Motor neuron (in vitro differentiated cells): ENCODE data around the gene KATNAL2. TPM values are rescaled to one million over a fixed set of nuclear protein-coding genes. Genes with fewer than 3 reads are reported as not detected.
"Not testable (repeated sequence)": the region's sequence is repeated elsewhere in the genome, so short reads cannot be mapped to it uniquely, and the experiment has no call there.

ENCODE experiments used
- ATAC-seq, 8 experiments: fragments of 200-7000 bp; cut with Tn5 transposase; replicated peaks in 6 of 8; 2 replicates each; pipeline ENCODE4 v1.8.0; 2021; ENCODE audit warnings: mild to moderate bottlenecking in 8 of 8, moderate library complexity in 8 of 8
- H3K27ac ChIP-seq, 2 donors: fragments of 250-450 bp; sonication (Bioruptor Pico); 2 replicates each; pipeline ENCODE4 v1.9.0; 2021; ENCODE audit warnings: antibody characterized with exemption in 2 of 2, mild to moderate bottlenecking in 2 of 2, moderate library complexity in 1 of 2
- H3K4me1 ChIP-seq, 2 donors: fragments of 250-450 bp; sonication (Bioruptor Pico); replicated peaks in 1 of 2; 2 replicates each; pipeline ENCODE4 v1.6.1; 2021; ENCODE audit warnings: antibody characterized with exemption in 2 of 2, mild to moderate bottlenecking in 2 of 2, moderate library complexity in 1 of 2
- H3K4me3 ChIP-seq, 5 donors: fragments of 250-450 bp; sonication (Bioruptor Pico); 2 replicates each; pipeline ENCODE4 v1.9.0; 2021; ENCODE audit warnings: antibody characterized with exemption in 5 of 5, mild to moderate bottlenecking in 5 of 5, moderate library complexity in 4 of 5
- WGBS, 10 experiments: fragments of 450-650 bp; shearing (Covaris generic); methylation state at CpG; one replicate each; pipeline ENCODE4 v1.0.0; 2022; 5-methylcytosine and 5-hydroxymethylcytosine counted together
- in situ Hi-C, 9 experiments: fragments of 400-800 bp; cut with MboI; loops; one replicate each; pipeline ENCODE4 v1.15.0; 2021; ENCODE audit warnings: low sequenced_read_pairs in 9 of 9, low pct_unique_long_range_greater_than_20kb in 2 of 9; ENCODE audit not compliant: unreplicated experiment in 9 of 9
- total RNA-seq, 8 experiments: library from RNA; unstranded; fragments of 300-600 nt; gene quantifications; 2 replicates each; pipeline versions ENCODE4 v1.2.3 to v1.2.4, GENCODE V29; 2022

KATNAL2 gene
- total RNA-seq, 8 experiments from 2014 or later, result 3.7 to 20.3 (median 8.1) TPM

DNA sequence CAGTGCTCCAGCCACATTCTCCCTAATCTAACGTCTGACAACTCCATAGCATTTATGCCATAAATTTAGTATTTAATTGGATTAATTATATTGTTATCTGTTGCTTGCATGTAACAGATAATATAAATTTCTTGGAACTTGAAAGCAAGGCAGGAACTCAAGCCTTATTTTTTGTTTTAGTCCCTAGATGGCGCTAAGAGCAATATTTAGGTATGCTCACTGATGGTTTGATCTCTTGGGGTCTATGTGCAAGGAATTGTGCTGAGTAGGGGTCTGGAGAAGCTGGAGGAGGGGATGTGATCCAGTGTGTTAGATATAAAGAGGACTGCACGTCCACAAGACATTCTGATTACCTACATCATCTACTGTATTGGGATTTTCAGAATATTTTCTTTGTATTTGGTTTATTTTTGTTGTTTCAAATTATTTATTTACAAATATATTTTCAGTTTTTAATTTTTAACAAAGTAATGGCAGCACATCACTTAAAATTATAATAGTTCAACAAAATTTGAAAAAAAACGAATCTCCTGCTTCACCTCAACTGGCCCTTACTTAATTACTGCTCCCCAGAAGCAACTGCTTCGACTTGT, 32.8 kb downstream of the KATNAL2 start:
- H3K27ac ChIP-seq, result no peak overlapping the region
- 18 to 100% (median 45%) methylated on average over 1 to 5 of the region's 5 CpGs for WGBS, 10 experiments
- no peak overlapping the region for H3K4me3 ChIP-seq
- H3K4me1 ChIP-seq, result no peaks in the 10 kb centered on the region
- ATAC-seq, result no peak
- in situ Hi-C loops, result no loop called here

DNA sequence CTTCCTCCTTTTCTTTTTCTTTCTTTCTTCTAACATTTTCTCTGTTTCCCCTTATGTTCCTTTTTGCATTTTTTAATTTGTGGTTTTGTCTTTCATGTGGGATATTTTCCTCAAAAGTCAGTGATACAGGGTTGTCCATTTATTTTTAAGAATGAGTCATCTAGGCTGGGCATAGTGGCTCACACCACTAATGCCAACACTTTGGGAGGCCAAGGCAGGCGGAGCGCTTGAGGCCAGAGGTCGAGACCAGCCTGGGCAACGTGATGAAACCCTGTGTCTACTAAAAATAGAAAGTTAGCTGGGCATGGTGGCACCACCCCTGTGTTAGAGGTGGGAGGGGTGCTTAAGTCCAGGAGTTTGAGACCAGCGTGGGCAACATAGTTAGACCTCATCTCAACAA, 35.8 kb downstream of the KATNAL2 start:
- WGBS, 10 experiments, result 46 to 100% (median 67%) methylated on average over 2 to 5 of the region's 5 CpGs; no CpG with 5 or more reads in 4 of the 10 experiments
- Histone ChIP-seq H3K4me3 (no peak overlapping the region), H3K4me1 (no peaks in the 10 kb centered on the region), H3K27ac (no peak overlapping the region)
- ATAC-seq, result no peak
- in situ Hi-C loops, result no loop called here

DNA sequence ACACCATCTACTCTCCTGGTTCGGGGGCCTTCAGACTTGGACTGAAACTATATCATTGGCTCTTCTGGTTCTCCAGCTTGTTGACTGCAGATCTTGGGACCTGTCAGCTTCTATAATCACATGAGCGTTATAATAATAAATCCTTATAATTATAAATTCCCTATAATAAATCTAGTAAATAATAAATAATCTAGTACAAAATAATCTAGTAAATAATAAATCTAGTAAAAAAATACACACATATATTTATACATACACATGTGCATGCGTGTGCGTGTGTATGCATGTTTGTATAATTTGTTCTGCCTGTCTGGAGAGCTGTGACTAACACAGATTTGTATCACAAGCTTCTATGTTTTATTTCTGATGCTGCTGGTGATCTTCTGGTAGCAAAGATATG, 40.8 kb downstream of the KATNAL2 start:
- in situ Hi-C loops, result no loop called here
- no peak for ATAC-seq
- Histone ChIP-seq H3K4me3 (no peak overlapping the region), H3K4me1 (no peaks in the 10 kb centered on the region), H3K27ac (no peak overlapping the region)
- 33 to 100% (median 93%) methylated on average over 1 to 4 of the region's 4 CpGs; no CpG with 5 or more reads in 2 of the 10 experiments for WGBS, 10 experiments

DNA sequence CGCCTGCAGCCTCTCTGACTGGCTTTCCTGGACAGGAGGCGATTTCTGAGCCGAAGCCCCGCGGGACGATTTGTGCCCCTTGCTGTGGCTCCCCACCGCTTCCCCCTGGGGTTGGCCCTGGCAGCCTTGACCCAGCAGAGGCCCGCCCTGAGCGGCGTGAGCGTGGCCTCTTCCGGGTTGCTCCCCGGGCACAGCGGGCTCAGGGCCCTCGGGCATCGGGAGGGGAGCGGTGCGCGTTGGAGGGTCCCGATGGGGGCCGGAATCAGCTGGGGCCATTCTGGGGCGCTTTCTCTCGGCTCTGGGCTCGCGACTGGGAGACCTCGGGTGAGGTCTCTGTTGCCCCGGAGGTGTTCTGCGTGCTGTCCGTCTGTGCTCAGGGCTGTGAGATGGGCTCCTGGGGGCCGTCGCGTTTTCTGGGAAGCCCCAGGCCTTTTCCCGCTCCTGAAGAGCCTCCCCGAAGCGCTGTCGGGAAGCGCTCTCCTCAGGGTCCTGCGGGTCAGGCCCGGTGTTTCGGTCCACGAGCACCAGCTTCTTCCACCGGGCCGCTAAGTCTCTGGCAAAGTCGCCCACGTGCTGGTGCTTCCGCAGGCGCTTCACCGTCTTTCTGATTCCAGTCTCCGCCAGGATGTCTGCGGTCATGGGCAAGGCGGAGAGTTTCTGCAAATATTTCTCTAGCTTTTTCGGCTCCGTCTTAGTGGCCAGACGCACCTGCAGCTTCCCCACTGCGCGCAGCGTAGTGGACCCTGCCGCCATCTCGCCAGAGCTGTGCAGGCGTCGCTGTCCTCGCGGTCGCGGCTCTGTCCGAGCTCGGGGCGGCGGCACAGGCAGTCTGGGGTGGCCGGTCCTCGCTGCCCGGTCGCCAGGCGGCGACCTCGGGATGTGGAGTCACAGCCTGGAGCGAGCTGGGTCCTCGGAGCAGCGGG, 46.5 kb downstream of the KATNAL2 start:
- H3K27ac ChIP-seq, H3K4me1 ChIP-seq, H3K4me3 ChIP-seq, in situ Hi-C loops: not testable (repeated sequence)
- WGBS, 10 experiments, result no CpG with 5 or more reads among the region's 79 CpGs
- peak in 3 of 8 experiments; percentile 14 to 31 (median 25) for ATAC-seq

DNA sequence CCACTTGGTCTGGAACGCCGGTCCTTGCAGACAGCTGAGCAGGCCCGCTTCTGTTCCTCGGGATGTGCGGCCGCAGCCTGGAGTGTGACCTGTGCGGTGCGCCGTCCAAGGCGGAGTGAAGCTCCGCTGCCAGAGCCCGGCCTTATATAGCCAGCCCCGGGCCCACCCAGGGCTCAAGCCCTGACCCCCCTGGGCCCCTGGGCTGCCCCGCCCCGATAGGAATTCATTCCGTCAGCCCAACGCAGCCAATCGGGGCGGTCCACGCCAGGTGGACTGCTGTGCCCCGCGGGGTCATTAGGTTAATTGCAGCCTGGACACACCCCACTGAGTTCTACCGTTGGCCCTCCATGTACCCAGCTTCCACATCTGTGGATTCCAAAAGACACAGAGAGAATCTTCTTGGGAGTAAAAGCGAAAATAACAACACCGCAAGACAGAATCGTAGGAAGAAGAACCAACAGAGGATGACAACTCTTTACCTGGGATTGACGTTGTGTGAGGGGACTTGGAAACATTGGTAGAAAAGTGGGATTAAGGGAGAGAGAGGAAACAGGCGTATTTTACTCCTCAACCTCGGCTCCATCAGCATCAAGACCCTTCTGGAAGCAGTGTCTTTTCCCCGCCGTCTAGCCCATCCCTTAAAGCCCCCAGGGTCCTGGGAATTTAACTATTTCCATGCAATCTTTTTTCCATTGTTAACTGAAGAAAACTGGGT, 47.3 kb downstream of the KATNAL2 start:
- WGBS, 10 experiments, result 85 to 90% (median 88%) methylated on average over 7 to 8 of the region's 31 CpGs; no CpG with 5 or more reads in 6 of the 10 experiments
- in situ Hi-C loops, result not testable (repeated sequence)
- ATAC-seq, result peak in 5 of 8 experiments; percentile 8 to 30 (median 27)

DNA sequence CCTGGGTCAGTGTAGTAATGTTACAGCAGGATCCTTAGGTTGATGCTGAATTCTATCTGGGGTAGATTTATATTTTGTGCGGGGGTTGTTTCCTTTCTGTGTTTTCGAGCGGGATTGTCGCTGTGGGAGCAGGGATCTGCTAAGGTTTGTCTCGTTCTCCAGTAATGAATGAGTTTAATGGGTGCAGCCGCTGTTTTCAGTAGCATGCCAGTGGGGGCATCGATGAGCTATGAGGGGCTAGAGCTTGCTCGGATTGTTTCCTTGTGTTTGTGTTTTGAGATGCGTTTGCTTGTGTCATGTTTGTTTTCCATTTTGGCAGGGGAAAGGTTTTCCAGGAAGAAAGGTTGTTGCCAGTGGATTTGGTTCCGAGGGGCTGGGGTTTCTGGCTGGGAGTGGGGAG, 48.9 kb downstream of the KATNAL2 start:
- H3K4me1 ChIP-seq, H3K27ac ChIP-seq, H3K4me3 ChIP-seq, in situ Hi-C loops: not testable (repeated sequence)
- peak in 1 of 8 experiments; percentile 9 for ATAC-seq
- WGBS, 10 experiments, result no CpG with 5 or more reads among the region's 10 CpGs

More for the DNA sequence above, 47.3 kb downstream of the KATNAL2 start:
- H3K27ac ChIP-seq, H3K4me3 ChIP-seq, H3K4me1 ChIP-seq: not testable (repeated sequence)

DNA sequence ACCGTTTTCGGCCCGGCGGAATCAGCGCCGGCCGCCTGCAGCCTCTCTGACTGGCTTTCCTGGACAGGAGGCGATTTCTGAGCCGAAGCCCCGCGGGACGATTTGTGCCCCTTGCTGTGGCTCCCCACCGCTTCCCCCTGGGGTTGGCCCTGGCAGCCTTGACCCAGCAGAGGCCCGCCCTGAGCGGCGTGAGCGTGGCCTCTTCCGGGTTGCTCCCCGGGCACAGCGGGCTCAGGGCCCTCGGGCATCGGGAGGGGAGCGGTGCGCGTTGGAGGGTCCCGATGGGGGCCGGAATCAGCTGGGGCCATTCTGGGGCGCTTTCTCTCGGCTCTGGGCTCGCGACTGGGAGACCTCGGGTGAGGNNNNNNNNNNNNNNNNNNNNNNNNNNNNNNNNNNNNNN, 52.1 kb downstream of the KATNAL2 start:
- H3K4me3 ChIP-seq, ATAC-seq, H3K4me1 ChIP-seq, in situ Hi-C loops, H3K27ac ChIP-seq: not testable (repeated sequence)
- WGBS, 10 experiments, result no CpG with 5 or more reads among the region's 32 CpGs

DNA sequence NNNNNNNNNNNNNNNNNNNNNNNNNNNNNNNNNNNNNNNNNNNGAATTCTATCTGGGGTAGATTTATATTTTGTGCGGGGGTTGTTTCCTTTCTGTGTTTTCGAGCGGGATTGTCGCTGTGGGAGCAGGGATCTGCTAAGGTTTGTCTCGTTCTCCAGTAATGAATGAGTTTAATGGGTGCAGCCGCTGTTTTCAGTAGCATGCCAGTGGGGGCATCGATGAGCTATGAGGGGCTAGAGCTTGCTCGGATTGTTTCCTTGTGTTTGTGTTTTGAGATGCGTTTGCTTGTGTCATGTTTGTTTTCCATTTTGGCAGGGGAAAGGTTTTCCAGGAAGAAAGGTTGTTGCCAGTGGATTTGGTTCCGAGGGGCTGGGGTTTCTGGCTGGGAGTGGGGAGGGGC, 102.5 kb downstream of the KATNAL2 start:
- H3K27ac ChIP-seq, H3K4me3 ChIP-seq, ATAC-seq, H3K4me1 ChIP-seq, in situ Hi-C loops: not testable (repeated sequence)
- no CpG with 5 or more reads among the region's 10 CpGs for WGBS, 10 experiments

DNA sequence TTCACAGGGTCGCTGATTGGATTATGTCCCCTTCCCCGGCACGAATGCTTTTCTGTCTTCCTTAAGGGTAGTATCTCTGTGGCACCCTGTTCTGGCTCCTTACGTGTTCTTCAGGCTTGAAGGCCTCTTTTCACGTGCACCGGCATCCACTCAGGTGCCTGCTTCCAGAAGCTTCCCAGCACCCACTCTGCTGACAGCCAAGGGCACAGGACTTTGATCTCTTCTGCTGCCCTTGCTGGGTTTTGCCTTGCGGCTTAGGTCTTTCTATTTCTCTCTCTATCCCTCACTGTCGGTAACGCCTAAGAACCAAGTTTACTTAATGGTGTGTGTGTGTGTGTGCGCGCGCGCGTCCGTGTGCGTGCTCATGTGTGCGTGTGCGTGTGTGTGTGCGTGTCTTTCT, 103.4 kb downstream of the KATNAL2 start:
- WGBS, 10 experiments, result no CpG with 5 or more reads among the region's 19 CpGs
- ATAC-seq, H3K4me3 ChIP-seq, in situ Hi-C loops, H3K4me1 ChIP-seq, H3K27ac ChIP-seq: not testable (repeated sequence)

DNA sequence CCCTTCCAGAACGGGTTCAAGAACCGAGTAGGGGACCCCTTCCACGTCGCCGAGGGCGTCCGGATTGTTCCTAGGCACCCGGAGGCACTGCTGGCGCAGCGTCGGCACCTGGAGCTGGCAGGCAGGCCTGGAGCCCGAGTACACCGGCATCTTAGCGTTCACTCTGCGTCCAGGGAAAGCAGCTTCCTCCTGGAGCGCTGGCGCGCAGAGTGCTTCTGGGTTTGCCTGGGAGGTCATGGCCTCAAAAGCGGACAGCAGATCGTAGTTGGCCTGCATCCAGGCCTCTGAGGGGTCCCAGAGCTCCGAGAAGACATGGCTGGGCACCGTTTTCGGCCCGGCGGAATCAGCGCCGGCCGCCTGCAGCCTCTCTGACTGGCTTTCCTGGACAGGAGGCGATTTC, 105.4 kb downstream of the KATNAL2 start:
- H3K4me3 ChIP-seq, ATAC-seq, H3K27ac ChIP-seq, in situ Hi-C loops, H3K4me1 ChIP-seq: not testable (repeated sequence)
- no CpG with 5 or more reads among the region's 29 CpGs for WGBS, 10 experiments

DNA sequence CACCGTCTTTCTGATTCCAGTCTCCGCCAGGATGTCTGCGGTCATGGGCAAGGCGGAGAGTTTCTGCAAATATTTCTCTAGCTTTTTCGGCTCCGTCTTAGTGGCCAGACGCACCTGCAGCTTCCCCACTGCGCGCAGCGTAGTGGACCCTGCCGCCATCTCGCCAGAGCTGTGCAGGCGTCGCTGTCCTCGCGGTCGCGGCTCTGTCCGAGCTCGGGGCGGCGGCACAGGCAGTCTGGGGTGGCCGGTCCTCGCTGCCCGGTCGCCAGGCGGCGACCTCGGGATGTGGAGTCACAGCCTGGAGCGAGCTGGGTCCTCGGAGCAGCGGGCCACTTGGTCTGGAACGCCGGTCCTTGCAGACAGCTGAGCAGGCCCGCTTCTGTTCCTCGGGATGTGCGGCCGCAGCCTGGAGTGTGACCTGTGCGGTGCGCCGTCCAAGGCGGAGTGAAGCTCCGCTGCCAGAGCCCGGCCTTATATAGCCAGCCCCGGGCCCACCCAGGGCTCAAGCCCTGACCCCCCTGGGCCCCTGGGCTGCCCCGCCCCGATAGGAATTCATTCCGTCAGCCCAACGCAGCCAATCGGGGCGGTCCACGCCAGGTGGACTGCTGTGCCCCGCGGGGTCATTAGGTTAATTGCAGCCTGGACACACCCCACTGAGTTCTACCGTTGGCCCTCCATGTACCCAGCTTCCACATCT, 106.5 kb downstream of the KATNAL2 start:
- ATAC-seq, result peak in 5 of 8 experiments; percentile 8 to 32 (median 24)
- H3K4me1 ChIP-seq, H3K4me3 ChIP-seq, H3K27ac ChIP-seq, in situ Hi-C loops: not testable (repeated sequence)
- WGBS, 10 experiments, result no CpG with 5 or more reads among the region's 55 CpGs

DNA sequence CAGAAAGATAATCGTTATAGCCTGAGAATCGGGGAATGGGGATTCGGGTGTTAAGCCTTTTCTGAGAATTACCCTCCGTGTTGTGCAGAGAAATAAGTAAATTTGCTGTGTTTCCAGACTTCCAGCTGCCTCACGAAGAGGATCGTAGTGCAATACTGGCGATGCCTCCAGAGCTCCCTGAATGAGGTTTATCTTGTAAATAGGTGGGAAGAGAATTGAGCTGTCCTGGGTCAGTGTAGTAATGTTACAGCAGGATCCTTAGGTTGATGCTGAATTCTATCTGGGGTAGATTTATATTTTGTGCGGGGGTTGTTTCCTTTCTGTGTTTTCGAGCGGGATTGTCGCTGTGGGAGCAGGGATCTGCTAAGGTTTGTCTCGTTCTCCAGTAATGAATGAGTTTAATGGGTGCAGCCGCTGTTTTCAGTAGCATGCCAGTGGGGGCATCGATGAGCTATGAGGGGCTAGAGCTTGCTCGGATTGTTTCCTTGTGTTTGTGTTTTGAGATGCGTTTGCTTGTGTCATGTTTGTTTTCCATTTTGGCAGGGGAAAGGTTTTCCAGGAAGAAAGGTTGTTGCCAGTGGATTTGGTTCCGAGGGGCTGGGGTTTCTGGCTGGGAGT, 108.3 kb downstream of the KATNAL2 start:
- H3K4me3 ChIP-seq, in situ Hi-C loops, H3K27ac ChIP-seq, H3K4me1 ChIP-seq: not testable (repeated sequence)
- no CpG with 5 or more reads among the region's 17 CpGs for WGBS, 10 experiments
- peak in 1 of 8 experiments; percentile 24 for ATAC-seq
